Skeletal muscle tissue (tissue), 4 donors: Measurements from ENCODE around the gene MREG. TPM values are rescaled to one million over a fixed set of nuclear protein-coding genes. Genes with fewer than 3 reads are reported as not detected.
"Not testable (repeated sequence)": the region's sequence is repeated elsewhere in the genome, so short reads cannot be mapped to it uniquely, and the experiment has no call there.

Experiments used
- H3K27ac ChIP-seq: one replicate; pipeline ENCODE4 v1.7.0; 2013; ENCODE audit warnings: mild to moderate bottlenecking, low read depth, low read length, inconsistent platforms
- H3K27me3 ChIP-seq, 3 donors: one replicate each; pipeline ENCODE4 v1.7.0; 2013; ENCODE audit warnings: low read length in 3 of 3; ENCODE audit not compliant: control insufficient read depth in 3 of 3, insufficient read depth in 3 of 3
- H3K36me3 ChIP-seq, 3 donors: one replicate each; pipeline ENCODE4 v1.7.0; 2013; ENCODE audit warnings: low read length in 3 of 3; ENCODE audit not compliant: control insufficient read depth in 3 of 3, insufficient read depth in 3 of 3
- H3K4me1 ChIP-seq, 3 donors: one replicate each; pipeline ENCODE4 v1.7.0; 2013; ENCODE audit warnings: low read length in 3 of 3, mild to moderate bottlenecking in 3 of 3; ENCODE audit not compliant: control insufficient read depth in 3 of 3, insufficient read depth in 3 of 3
- H3K4me3 ChIP-seq, 3 donors: one replicate each; pipeline ENCODE4 v1.7.0; 2013; ENCODE audit warnings: low read length in 3 of 3
- H3K9ac ChIP-seq, 3 donors: one replicate each; pipeline ENCODE4 v1.7.0; 2013; ENCODE audit warnings: low read length in 3 of 3, mild to moderate bottlenecking in 3 of 3, moderate library complexity in 2 of 3, low read depth in 1 of 3
- H3K9me3 ChIP-seq, 3 donors: one replicate each; pipeline ENCODE4 v1.7.0; 2013; ENCODE audit warnings: low read length in 3 of 3; ENCODE audit not compliant: control insufficient read depth in 3 of 3
- total RNA-seq: library from RNA; depleted of rRNA; stranded (reverse); fragments of >200 nt; gene quantifications from one replicate; pipeline ENCODE4 v1.2.3, GENCODE V29; 2014
- donor health status: Osteomylitis.

Gene MREG
- total RNA-seq, 1 donor from 2014 or later: 0.52 TPM

GRCh38 chr2:215966951-215967350 lies 46.4 kb downstream of the MREG start:
- no peaks in the 10 kb centered on the region for H3K9me3 ChIP-seq
- no peaks in the 10 kb centered on the region for H3K4me1 ChIP-seq
- no peaks in the 10 kb centered on the region for H3K36me3 ChIP-seq
- H3K27ac ChIP-seq: no peak overlapping the region
- H3K9ac ChIP-seq: no peak overlapping the region
- no peaks in the 10 kb centered on the region for H3K27me3 ChIP-seq
- H3K4me3 ChIP-seq: no peak overlapping the region

- Histone ChIP-seq H3K27ac (no peak overlapping the region), H3K9me3 (no peaks in the 10 kb centered on the region), H3K9ac (no peak overlapping the region), H3K36me3 (no peaks in the 10 kb centered on the region), H3K4me3 (no peak overlapping the region), H3K4me1 (no peaks in the 10 kb centered on the region), H3K27me3 (no peaks in the 10 kb centered on the region)
Measured at GRCh38 chr2:215966274-215966673, 47.1 kb downstream of the MREG start.

- no peaks in the 10 kb centered on the region for H3K27me3 ChIP-seq
- H3K9ac ChIP-seq: no peak overlapping the region
- no peak overlapping the region for H3K4me3 ChIP-seq
- H3K9me3 ChIP-seq: no peaks in the 10 kb centered on the region
- no peak overlapping the region for H3K27ac ChIP-seq
- H3K4me1 ChIP-seq: peaks cover 0 to 4% (median 0%) of the 10 kb centered on the region in 3 donors
- no peaks in the 10 kb centered on the region for H3K36me3 ChIP-seq
Measured at GRCh38 chr2:215965532-215966165, 47.7 kb downstream of the MREG start.

- Histone ChIP-seq H3K27me3 (no peaks in the 10 kb centered on the region), H3K27ac (no peak overlapping the region), H3K9me3 (no peaks in the 10 kb centered on the region), H3K4me3 (no peak overlapping the region), H3K4me1 (peaks cover 0 to 4% (median 0%) of the 10 kb centered on the region in 3 donors), H3K9ac (no peak overlapping the region), H3K36me3 (no peaks in the 10 kb centered on the region)
Measured at GRCh38 chr2:215961981-215962380, 51.4 kb downstream of the MREG start.

GRCh38 chr2:215958257-215958656 lies 55.1 kb downstream of the MREG start:
- Histone ChIP-seq H3K4me1 (peaks cover 0 to 4% (median 0%) of the 10 kb centered on the region in 3 donors), H3K9me3 (no peaks in the 10 kb centered on the region), H3K27me3 (no peaks in the 10 kb centered on the region), H3K9ac (no peak overlapping the region), H3K27ac (no peak overlapping the region), H3K4me3 (no peak overlapping the region), H3K36me3 (no peaks in the 10 kb centered on the region)

- not testable (repeated sequence) for H3K36me3 ChIP-seq, H3K9me3 ChIP-seq
Measured at GRCh38 chr2:215957354-215958122, 55.8 kb downstream of the MREG start.

GRCh38 chr2:215952860-215953637 lies 60.3 kb downstream of the MREG start:
- no peaks in the 10 kb centered on the region for H3K4me1 ChIP-seq
- no peaks in the 10 kb centered on the region for H3K36me3 ChIP-seq
- no peaks in the 10 kb centered on the region for H3K27me3 ChIP-seq

More at GRCh38 chr2:215957354-215958122, 55.8 kb downstream of the MREG start:
- H3K4me3 ChIP-seq, H3K9ac ChIP-seq, H3K4me1 ChIP-seq, H3K27me3 ChIP-seq, H3K27ac ChIP-seq: not testable (repeated sequence)

GRCh38 chr2:215951558-215951957 lies 61.8 kb downstream of the MREG start:
- H3K9me3 ChIP-seq: no peaks in the 10 kb centered on the region
- H3K36me3 ChIP-seq: no peaks in the 10 kb centered on the region
- H3K9ac ChIP-seq: no peak overlapping the region
- no peak overlapping the region for H3K27ac ChIP-seq
- H3K4me1 ChIP-seq: no peaks in the 10 kb centered on the region
- no peaks in the 10 kb centered on the region for H3K27me3 ChIP-seq
- H3K4me3 ChIP-seq: no peak overlapping the region

More at GRCh38 chr2:215952860-215953637, 60.3 kb downstream of the MREG start:
- Histone ChIP-seq H3K4me3 (no peak overlapping the region), H3K27ac (no peak overlapping the region), H3K9me3 (no peaks in the 10 kb centered on the region), H3K9ac (no peak overlapping the region)

GRCh38 chr2:215949991-215950404 lies 63.4 kb downstream of the MREG start:
- no peaks in the 10 kb centered on the region for H3K36me3 ChIP-seq

GRCh38 chr2:215948051-215948450 lies 65.3 kb downstream of the MREG start:
- no peak overlapping the region for H3K9ac ChIP-seq
- no peaks in the 10 kb centered on the region for H3K36me3 ChIP-seq
- no peak overlapping the region for H3K27ac ChIP-seq
- H3K4me1 ChIP-seq: no peaks in the 10 kb centered on the region
- no peaks in the 10 kb centered on the region for H3K9me3 ChIP-seq
- H3K27me3 ChIP-seq: no peaks in the 10 kb centered on the region
- H3K4me3 ChIP-seq: no peak overlapping the region

More at GRCh38 chr2:215949991-215950404, 63.4 kb downstream of the MREG start:
- H3K27ac ChIP-seq: no peak overlapping the region
- no peaks in the 10 kb centered on the region for H3K27me3 ChIP-seq
- no peak overlapping the region for H3K9ac ChIP-seq
- H3K4me3 ChIP-seq: no peak overlapping the region
- no peaks in the 10 kb centered on the region for H3K4me1 ChIP-seq
- H3K9me3 ChIP-seq: no peaks in the 10 kb centered on the region
